ENCODE results near the gene HDAC4. TPM values are rescaled to one million over a fixed set of nuclear protein-coding genes. Genes with fewer than 3 reads are reported as not detected.

The HDAC4 gene
- total RNA-seq, 4 donors from 2014 or later: 68.0 to 123 (median 86.5) TPM

- no peak for DNase-seq (ENCODE audit: low spot score in 2 of 2)
- Histone ChIP-seq H3K9me3 (peaks cover 0 to 9% (median under 1%) of the 10 kb centered on the region in 4 donors), H3K27me3 (no peaks in the 10 kb centered on the region), H3K36me3 (peaks cover 4 to 96% (median 6%) of the 10 kb centered on the region in 3 donors), H3K4me3 (no peak overlapping the region), H3K27ac (no peak overlapping the region), H3K4me1 (no peaks in the 10 kb centered on the region)
- WGBS, 2 donors: 89 to 96% methylated on average over 12 to 14 of the region's 14 CpGs
- TF ChIP-seq POLR2A (IDR thresholded peaks at IDR 0.05) (no peak), EP300 (IDR thresholded peaks at IDR 0.05) (no peak), CTCF (IDR thresholded peaks at IDR 0.05) (no peak)
Observed at GRCh38 chr2:239062743-239063142, 338.1 kb downstream of the HDAC4 start.

- Histone ChIP-seq H3K9me3 (peaks cover 0 to 16% (median 2%) of the 10 kb centered on the region in 4 donors), H3K27ac (no peak overlapping the region), H3K4me3 (no peak overlapping the region), H3K27me3 (no peaks in the 10 kb centered on the region), H3K4me1 (no peaks in the 10 kb centered on the region), H3K36me3 (peaks cover 2 to 95% (median 4%) of the 10 kb centered on the region in 3 donors)
- 75 to 77% methylated on average over 30 of the region's 30 CpGs for WGBS, 2 donors
- no peak for TF ChIP-seq CTCF (IDR thresholded peaks at IDR 0.05)
- TF ChIP-seq EP300 (IDR thresholded peaks at IDR 0.05): no peak
- DNase-seq (ENCODE audit: low spot score in 2 of 2): no peak
Observed at GRCh38 chr2:239061824-239062570, 338.8 kb downstream of the HDAC4 start.

- no peak for TF ChIP-seq POLR2A (IDR thresholded peaks at IDR 0.05)
- no peak for TF ChIP-seq CTCF (IDR thresholded peaks at IDR 0.05)
- TF ChIP-seq EP300 (IDR thresholded peaks at IDR 0.05): no peak
- H3K4me3 ChIP-seq: no peak overlapping the region
- H3K4me1 ChIP-seq: no peaks in the 10 kb centered on the region
- H3K27ac ChIP-seq: no peak overlapping the region
- peaks cover 0 to 17% (median 2%) of the 10 kb centered on the region in 4 donors for H3K9me3 ChIP-seq
- DNase-seq (ENCODE audit: low spot score in 2 of 2): no peak
- H3K36me3 ChIP-seq: peaks cover 0 to 95% (median 2%) of the 10 kb centered on the region in 3 donors
- WGBS, 2 donors: 86 to 89% methylated on average over 12 of the region's 12 CpGs
- no peaks in the 10 kb centered on the region for H3K27me3 ChIP-seq
Observed at GRCh38 chr2:239061121-239061666, 339.6 kb downstream of the HDAC4 start.

GRCh38 chr2:239060676-239061075 is 340.1 kb downstream of the HDAC4 start:
- TF ChIP-seq POLR2A (IDR thresholded peaks at IDR 0.05): no peak
- no peak for TF ChIP-seq CTCF (IDR thresholded peaks at IDR 0.05)
- no peak for TF ChIP-seq EP300 (IDR thresholded peaks at IDR 0.05)
- peaks cover 0 to 17% (median 2%) of the 10 kb centered on the region in 4 donors for H3K9me3 ChIP-seq
- WGBS, 2 donors: 90 to 94% methylated on average over 21 of the region's 21 CpGs
- no peak overlapping the region for H3K4me3 ChIP-seq
- no peaks in the 10 kb centered on the region for H3K4me1 ChIP-seq
- no peak for DNase-seq (ENCODE audit: low spot score in 2 of 2)
- peaks cover 0 to 95% (median 2%) of the 10 kb centered on the region in 3 donors for H3K36me3 ChIP-seq
- no peak overlapping the region for H3K27ac ChIP-seq
- no peaks in the 10 kb centered on the region for H3K27me3 ChIP-seq

- no peaks in the 10 kb centered on the region for H3K27me3 ChIP-seq
- 85 to 89% methylated on average over 8 to 10 of the region's 12 CpGs for WGBS, 2 donors
- H3K4me3 ChIP-seq: no peak overlapping the region
- peaks cover 0 to 95% (median 0%) of the 10 kb centered on the region in 3 donors for H3K36me3 ChIP-seq
- H3K4me1 ChIP-seq: no peaks in the 10 kb centered on the region
- H3K27ac ChIP-seq: no peak overlapping the region
- DNase-seq (ENCODE audit: low spot score in 2 of 2): no peak
- H3K9me3 ChIP-seq: peaks cover 0 to 17% (median 2%) of the 10 kb centered on the region in 4 donors
- no peak for TF ChIP-seq CTCF (IDR thresholded peaks at IDR 0.05)
- no peak for TF ChIP-seq POLR2A (IDR thresholded peaks at IDR 0.05)
- no peak for TF ChIP-seq EP300 (IDR thresholded peaks at IDR 0.05)
Observed at GRCh38 chr2:239059854-239060253, 341.0 kb downstream of the HDAC4 start.

Measured in tibial nerve (tissue), 4 donors.